Stomach (tissue), 9 donors: ENCODE data around the gene DEDD2. TPM values are rescaled to one million over a fixed set of nuclear protein-coding genes. Genes with fewer than 3 reads are reported as not detected.

ENCODE experiments used
- DNase-seq, 2 donors: peaks; one replicate each; pipeline versions ENCODE4 v3.0.0 to v3.0.0-alpha.2; 2013 to 2019
- H3K27ac ChIP-seq, 5 donors: fragments of 200-600 bp in 4 of 5; sonication (generic) in 4 of 5; one replicate each; pipeline ENCODE4 v1.5.1; 2013 to 2019; ENCODE audit warnings: mild to moderate bottlenecking in 1 of 5, moderate library complexity in 1 of 5
- H3K27me3 ChIP-seq, 3 donors: fragments of 200-600 bp; sonication (generic); one replicate each; pipeline ENCODE4 v1.5.1; 2017 to 2019; ENCODE audit warnings: mixed run types in 1 of 3
- H3K36me3 ChIP-seq, 4 donors: fragments of 200-600 bp; sonication (generic); 1 replicate in 3 of 4; 2 replicates in 1 of 4; pipeline ENCODE4 v1.5.1; 2016 to 2019
- H3K4me1 ChIP-seq, 4 donors: fragments of 200-600 bp; sonication (generic); one replicate each; pipeline ENCODE4 v1.5.1; 2016 to 2019
- H3K4me3 ChIP-seq, 4 donors: fragments of 200-600 bp; sonication (generic) in 3 of 4; one replicate each; pipeline ENCODE4 v1.5.1; 2016 to 2019; ENCODE audit warnings: mild to moderate bottlenecking in 1 of 4
- H3K9me3 ChIP-seq, 4 donors: fragments of 200-600 bp; sonication (generic); one replicate each; pipeline ENCODE4 v1.5.1; 2016 to 2019
- CTCF ChIP-seq, 7 experiments: fragments of 450-650 bp in 4 of 7; fragments of 200-600 bp in 3 of 7; sonication (generic) in 3 of 7; IDR thresholded peaks; one replicate each; pipeline ENCODE4 v1.5.1; 2016 to 2019; ENCODE audit warnings: antibody characterized with exemption in 7 of 7, control low read depth in 2 of 7, mild to moderate bottlenecking in 1 of 7
- EP300 ChIP-seq: sonication (generic); formaldehyde crosslinking; IDR thresholded peaks from one replicate; pipeline ENCODE4 v1.6.1; 2017; ENCODE audit warnings: antibody characterized with exemption
- POLR2A ChIP-seq, 4 donors: fragments of 450-650 bp; IDR thresholded peaks; one replicate each; pipeline ENCODE4 v1.6.1; 2016; ENCODE audit warnings: antibody characterized with exemption in 4 of 4, control low read depth in 2 of 4, mild to moderate bottlenecking in 1 of 4, moderate library complexity in 1 of 4
- POLR2AphosphoS5 ChIP-seq, 3 donors: sonication (generic); formaldehyde crosslinking; IDR thresholded peaks; one replicate each; pipeline ENCODE4 v1.6.1; 2016; ENCODE audit warnings: antibody characterized with exemption in 3 of 3
- WGBS, 5 donors: extraction: QIAGEN DNeasy Blood & Tissue Kit in 3 of 5; methylation state at CpG; one replicate each; pipeline versions ENCODE4 v1.1.5 to v1.1.7; 2013 to 2018; 5-methylcytosine and 5-hydroxymethylcytosine counted together
- intact Hi-C: fragments of 100-400 bp; cut with DNase I; formaldehyde crosslinking; loops from one replicate; pipeline ENCODE4 v1.15.1; 2023; ENCODE audit warnings: low total_unique reads
- polyA plus RNA-seq, 3 donors: library from polyadenylated mRNA; stranded (reverse); fragments of 200-250 nt; gene quantifications; one replicate each; pipeline ENCODE4 v1.2.3, GENCODE V29; 2013
- total RNA-seq, 5 donors: library from RNA; depleted of rRNA; stranded (reverse); fragments of >200 nt; gene quantifications; one replicate each; pipeline versions ENCODE4 v1.1.0 to v1.2.3, GENCODE V29; 2014 to 2016
- donor health status: healthy with polysubstance abuse.
- donor health status: Bipolar disorder and iron deficiency.
- donor health status: healthy.

DEDD2 gene
- total and polyA plus RNA-seq, 8 donors: 16.7 to 195 (median 29.0) TPM

GRCh38 chr19:42158926-42159325 is 58.6 kb downstream of the DEDD2 start:
- Histone ChIP-seq H3K4me3 (no peak overlapping the region), H3K36me3 (no peaks in the 10 kb centered on the region), H3K9me3 (no peaks in the 10 kb centered on the region), H3K27ac (no peak overlapping the region), H3K27me3 (peaks cover 0 to 63% (median 8%) of the 10 kb centered on the region in 3 donors), H3K4me1 (no peaks in the 10 kb centered on the region)
- 31 to 47% (median 41%) methylated on average over 2 of the region's 2 CpGs for WGBS, 5 donors
- DNase-seq: no peak
- TF ChIP-seq CTCF (IDR thresholded peaks at IDR 0.05): no peak
- TF ChIP-seq POLR2AphosphoS5 (IDR thresholded peaks at IDR 0.05): no peak
- TF ChIP-seq POLR2A (IDR thresholded peaks at IDR 0.05): no peak
- TF ChIP-seq EP300: no peak
- intact Hi-C loops: no loop called here

- no peak for DNase-seq
- Histone ChIP-seq H3K27ac (no peak overlapping the region), H3K4me3 (no peak overlapping the region), H3K36me3 (no peaks in the 10 kb centered on the region), H3K4me1 (no peaks in the 10 kb centered on the region), H3K9me3 (no peaks in the 10 kb centered on the region), H3K27me3 (peaks cover 0 to 67% (median 21%) of the 10 kb centered on the region in 3 donors)
- no peak for TF ChIP-seq POLR2AphosphoS5 (IDR thresholded peaks at IDR 0.05)
- no peak for TF ChIP-seq POLR2A (IDR thresholded peaks at IDR 0.05)
- TF ChIP-seq EP300: no peak
- intact Hi-C loops: no loop called here
- WGBS, 5 donors: 85 to 96% (median 89%) methylated on average over 8 of the region's 8 CpGs
These were observed 60.9 kb downstream of the DEDD2 start for GRCh38 chr19:42156571-42156970.

- no peaks in the 10 kb centered on the region for H3K9me3 ChIP-seq
- H3K27ac ChIP-seq: no peak overlapping the region
- no peaks in the 10 kb centered on the region for H3K36me3 ChIP-seq
- H3K4me3 ChIP-seq: no peak overlapping the region
- DNase-seq: no peak
- WGBS, 5 donors: 33 to 48% (median 42%) methylated on average over 10 of the region's 10 CpGs
- peaks cover 6 to 68% (median 27%) of the 10 kb centered on the region in 3 donors for H3K27me3 ChIP-seq
- H3K4me1 ChIP-seq: no peaks in the 10 kb centered on the region
- TF ChIP-seq POLR2A (IDR thresholded peaks at IDR 0.05): no peak
- no peak for TF ChIP-seq POLR2AphosphoS5 (IDR thresholded peaks at IDR 0.05)
- no peak for TF ChIP-seq EP300
- TF ChIP-seq CTCF (IDR thresholded peaks at IDR 0.05): no peak
- intact Hi-C loops: no loop called here
These were observed 61.7 kb downstream of the DEDD2 start for GRCh38 chr19:42155796-42156195.

GRCh38 chr19:42154471-42155323 is 62.8 kb downstream of the DEDD2 start:
- intact Hi-C loops: no loop called here
- 41 to 49% (median 46%) methylated on average over 14 to 15 of the region's 15 CpGs for WGBS, 5 donors
- TF ChIP-seq POLR2A (IDR thresholded peaks at IDR 0.05) (no peak), POLR2AphosphoS5 (IDR thresholded peaks at IDR 0.05) (no peak), CTCF (IDR thresholded peaks at IDR 0.05) (no peak), EP300 (no peak)
- peaks cover 6 to 79% (median 38%) of the 10 kb centered on the region in 3 donors for H3K27me3 ChIP-seq
- H3K27ac ChIP-seq: no peak overlapping the region
- no peaks in the 10 kb centered on the region for H3K36me3 ChIP-seq
- no peaks in the 10 kb centered on the region for H3K9me3 ChIP-seq
- no peak overlapping the region for H3K4me3 ChIP-seq
- DNase-seq: no peak
- H3K4me1 ChIP-seq: no peaks in the 10 kb centered on the region
